AG10803 (cell line): ENCODE measurements around the gene CATSPERB.
"Not testable (repeated sequence)": the region's sequence is repeated elsewhere in the genome, so short reads cannot be mapped to it uniquely, and the experiment has no call there.

Experiments
- DNase-seq: peaks from one replicate; pipeline ENCODE4 v3.0.0; 2010; ENCODE audit warnings: low read depth
- H3K4me3 ChIP-seq: 2 replicates; pipeline ENCODE4 v1.5.1; 2011; ENCODE audit warnings: mild to moderate bottlenecking, low read length, control low read depth
- CTCF ChIP-seq: conservative IDR thresholded peaks from 2 replicates; pipeline ENCODE4 v1.5.1; 2011; ENCODE audit warnings: mild to moderate bottlenecking, low read length, control low read depth, inconsistent platforms

CATSPERB gene

GRCh38 chr14:91693346-91693745 is 38.5 kb downstream of the CATSPERB start:
- no peak for TF ChIP-seq CTCF
- peak; percentile 14 for DNase-seq
- no peak overlapping the region for H3K4me3 ChIP-seq

- DNase-seq: no peak
- TF ChIP-seq CTCF: no peak
Measured at GRCh38 chr14:91692075-91692474, 39.8 kb downstream of the CATSPERB start.

GRCh38 chr14:91689608-91690007 is 42.3 kb downstream of the CATSPERB start:
- DNase-seq: no peak
- no peak overlapping the region for H3K4me3 ChIP-seq
- no peak for TF ChIP-seq CTCF

More at GRCh38 chr14:91692075-91692474, 39.8 kb downstream of the CATSPERB start:
- no peak overlapping the region for H3K4me3 ChIP-seq

GRCh38 chr14:91687436-91687835 is 44.5 kb downstream of the CATSPERB start:
- not testable (repeated sequence) for H3K4me3 ChIP-seq, DNase-seq

- no peak for DNase-seq
- H3K4me3 ChIP-seq: no peak overlapping the region
- TF ChIP-seq CTCF: no peak
Measured at GRCh38 chr14:91685600-91685999, 46.3 kb downstream of the CATSPERB start.

GRCh38 chr14:91681893-91682563 is 49.9 kb downstream of the CATSPERB start:
- TF ChIP-seq CTCF: no peak
- no peak for DNase-seq

GRCh38 chr14:91681118-91681517 is 50.8 kb downstream of the CATSPERB start:
- DNase-seq: no peak
- no peak for TF ChIP-seq CTCF
- no peak overlapping the region for H3K4me3 ChIP-seq

More at GRCh38 chr14:91681893-91682563, 49.9 kb downstream of the CATSPERB start:
- H3K4me3 ChIP-seq: no peak overlapping the region
